Fibroblast of mammary gland (primary cell): ENCODE measurements around the gene C1orf232.

Source experiments
- DNase-seq: peaks from one replicate; pipeline ENCODE4 v3.0.0-alpha.2; 2010; ENCODE audit warnings: low read depth
- H3K4me3 ChIP-seq: 2 replicates; pipeline ENCODE4 v1.5.1; 2011; ENCODE audit warnings: low read depth, mild to moderate bottlenecking, low read length, moderate library complexity; ENCODE audit not compliant: control insufficient read depth
- TF ChIP-seq, protein P1 (sequence below): conservative IDR thresholded peaks from 2 replicates; pipeline ENCODE4 v1.5.1; 2011; ENCODE audit warnings: low read depth, low read length, inconsistent platforms; ENCODE audit not compliant: control insufficient read depth, insufficient read depth

Gene C1orf232

DNA sequence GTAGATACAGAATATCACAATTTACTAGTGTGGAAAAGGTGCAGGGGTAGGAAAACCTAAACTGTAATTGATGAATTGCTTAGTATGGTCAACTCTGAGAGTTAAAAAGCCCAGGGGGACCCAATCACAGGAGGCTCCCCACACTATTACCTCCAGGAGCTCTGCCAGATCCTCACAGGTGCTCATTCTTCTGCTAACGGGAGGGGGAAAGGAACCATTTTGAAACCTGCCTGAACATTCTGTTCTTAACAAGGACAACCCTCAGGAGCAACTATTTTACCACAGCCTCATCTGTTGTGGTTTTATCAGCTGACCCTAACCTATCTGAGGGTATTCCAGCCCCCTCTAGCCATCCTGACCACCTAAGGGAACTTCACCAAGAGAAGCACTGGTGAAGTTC, 38.1 kb downstream of the C1orf232 start:
- DNase-seq, result no peak
- TF ChIP-seq, protein P1, sequence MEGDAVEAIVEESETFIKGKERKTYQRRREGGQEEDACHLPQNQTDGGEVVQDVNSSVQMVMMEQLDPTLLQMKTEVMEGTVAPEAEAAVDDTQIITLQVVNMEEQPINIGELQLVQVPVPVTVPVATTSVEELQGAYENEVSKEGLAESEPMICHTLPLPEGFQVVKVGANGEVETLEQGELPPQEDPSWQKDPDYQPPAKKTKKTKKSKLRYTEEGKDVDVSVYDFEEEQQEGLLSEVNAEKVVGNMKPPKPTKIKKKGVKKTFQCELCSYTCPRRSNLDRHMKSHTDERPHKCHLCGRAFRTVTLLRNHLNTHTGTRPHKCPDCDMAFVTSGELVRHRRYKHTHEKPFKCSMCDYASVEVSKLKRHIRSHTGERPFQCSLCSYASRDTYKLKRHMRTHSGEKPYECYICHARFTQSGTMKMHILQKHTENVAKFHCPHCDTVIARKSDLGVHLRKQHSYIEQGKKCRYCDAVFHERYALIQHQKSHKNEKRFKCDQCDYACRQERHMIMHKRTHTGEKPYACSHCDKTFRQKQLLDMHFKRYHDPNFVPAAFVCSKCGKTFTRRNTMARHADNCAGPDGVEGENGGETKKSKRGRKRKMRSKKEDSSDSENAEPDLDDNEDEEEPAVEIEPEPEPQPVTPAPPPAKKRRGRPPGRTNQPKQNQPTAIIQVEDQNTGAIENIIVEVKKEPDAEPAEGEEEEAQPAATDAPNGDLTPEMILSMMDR, result no peak
- H3K4me3 ChIP-seq, result no peak overlapping the region

DNA sequence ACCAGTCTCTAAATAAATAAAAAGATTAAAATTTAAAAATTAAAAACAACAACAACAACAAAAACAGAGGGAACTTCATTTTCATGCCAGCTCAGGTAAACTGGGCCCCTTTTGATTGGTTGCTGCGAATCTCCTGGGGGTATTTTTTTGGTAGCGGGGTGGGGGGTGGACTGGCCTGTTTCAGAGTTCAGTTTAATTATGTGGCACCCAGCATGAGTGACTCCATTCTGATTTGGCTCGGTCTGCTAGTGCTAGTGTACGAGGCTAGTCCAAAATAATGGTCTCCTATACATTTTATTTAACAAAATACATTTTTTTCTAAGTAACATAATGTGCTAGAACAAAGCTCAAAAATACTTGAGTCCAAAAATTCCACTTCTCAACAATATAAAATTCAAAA, 39.0 kb downstream of the C1orf232 start:
- H3K4me3 ChIP-seq, result no peak overlapping the region
- DNase-seq, result no peak
- TF ChIP-seq, protein P1, result no peak

DNA sequence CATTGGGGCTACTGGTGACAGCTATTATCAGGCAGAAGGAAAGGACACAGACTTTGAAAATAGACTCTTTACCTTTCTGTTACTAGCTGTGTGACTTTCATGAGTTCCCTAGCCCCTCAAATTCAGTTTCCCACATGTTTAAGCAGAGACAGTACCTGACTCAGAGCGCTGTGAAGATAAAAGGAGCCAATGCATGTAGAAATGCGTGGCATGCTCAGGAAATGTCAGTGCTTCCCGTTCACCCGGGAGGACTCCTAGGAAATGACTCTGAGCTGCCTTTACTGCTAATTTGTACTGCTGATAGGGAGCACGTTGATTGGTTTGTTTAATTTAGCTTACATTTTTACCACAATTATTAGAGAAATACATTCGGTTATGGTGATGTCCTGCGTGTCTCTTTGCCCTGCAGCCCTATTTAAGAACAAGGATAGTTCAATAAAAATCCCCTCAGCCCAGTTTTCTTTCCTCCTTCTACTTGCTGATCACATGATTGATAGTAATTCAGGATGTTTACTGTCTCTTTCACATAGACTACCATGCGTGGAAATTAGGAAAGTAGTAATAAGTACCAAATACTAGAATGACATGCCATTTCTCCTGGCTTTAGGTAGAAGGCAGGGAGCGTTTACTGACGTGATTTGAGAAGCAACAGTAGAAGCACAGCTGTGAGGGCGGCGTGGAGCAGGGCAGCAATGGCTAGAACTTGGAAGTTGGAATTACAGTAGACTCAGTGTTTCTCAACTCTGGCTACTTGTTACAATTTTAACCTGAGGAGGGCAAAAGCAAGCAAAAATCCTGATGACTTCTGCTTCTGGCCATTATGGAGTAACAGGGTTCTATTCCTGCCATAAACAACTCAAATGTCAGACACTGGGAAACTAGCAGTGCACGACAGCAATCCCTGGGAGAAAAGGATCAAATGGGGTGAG, 41.3 kb downstream of the C1orf232 start:
- no peak overlapping the region for H3K4me3 ChIP-seq
- TF ChIP-seq, protein P1, result no peak
- DNase-seq, result no peak

DNA sequence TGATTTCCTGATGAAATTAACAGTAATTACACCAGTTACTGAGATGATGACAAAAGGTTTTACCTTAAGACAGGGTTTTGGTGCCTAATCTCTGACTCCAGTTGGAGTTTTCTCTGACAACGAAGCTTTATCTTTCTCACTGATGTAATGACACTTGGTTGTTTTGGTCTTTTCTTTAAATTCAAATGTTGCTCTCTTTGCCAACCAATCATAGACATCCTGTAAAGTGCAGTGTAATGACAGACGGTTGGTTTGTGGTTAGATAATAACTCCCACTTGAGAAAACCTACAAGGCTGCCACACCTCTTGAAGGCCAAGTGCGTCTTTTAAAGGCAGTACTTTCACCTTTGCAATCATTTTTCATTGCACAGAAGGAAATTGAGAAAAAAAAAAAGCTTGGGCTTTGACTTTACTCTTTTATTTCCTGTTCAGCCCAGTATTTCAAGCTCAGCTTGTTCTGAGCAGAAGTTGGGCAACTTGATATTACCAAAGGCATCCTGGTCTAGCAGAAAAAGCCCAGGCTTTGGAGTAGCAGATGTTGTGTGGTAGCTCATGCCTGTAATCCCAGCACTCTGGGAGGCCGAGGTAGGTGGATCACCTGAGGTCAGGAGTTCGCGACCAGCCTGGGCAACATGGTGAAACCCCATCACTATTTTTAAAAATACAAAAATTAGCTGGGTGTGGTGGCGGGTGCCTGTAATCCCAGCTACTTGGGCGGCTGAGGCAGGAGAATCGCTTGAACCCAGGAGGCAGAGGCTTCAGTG, 42.3 kb downstream of the C1orf232 start:
- TF ChIP-seq, protein P1, result no peak
- no peak overlapping the region for H3K4me3 ChIP-seq
- DNase-seq, result peak; percentile 38

DNA sequence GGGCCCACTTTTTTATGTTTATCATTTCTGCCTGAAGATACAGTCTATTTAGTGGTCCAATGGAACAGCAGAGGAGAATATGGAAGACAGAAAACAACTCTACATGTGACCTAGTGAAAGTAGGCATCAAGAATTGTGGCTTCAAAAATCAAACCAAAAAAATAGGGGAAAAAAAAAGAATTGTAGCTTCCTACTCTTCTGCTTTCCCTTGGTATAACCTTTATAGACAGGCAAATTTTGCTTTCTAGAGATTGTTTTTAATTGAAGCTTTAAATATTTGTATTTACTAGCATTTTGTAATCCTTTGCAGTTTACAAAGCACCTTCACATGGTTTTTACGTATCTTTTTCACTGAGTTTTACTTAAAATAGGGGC, 42.8 kb downstream of the C1orf232 start:
- no peak overlapping the region for H3K4me3 ChIP-seq
- DNase-seq, result no peak
- TF ChIP-seq, protein P1, result no peak

DNA sequence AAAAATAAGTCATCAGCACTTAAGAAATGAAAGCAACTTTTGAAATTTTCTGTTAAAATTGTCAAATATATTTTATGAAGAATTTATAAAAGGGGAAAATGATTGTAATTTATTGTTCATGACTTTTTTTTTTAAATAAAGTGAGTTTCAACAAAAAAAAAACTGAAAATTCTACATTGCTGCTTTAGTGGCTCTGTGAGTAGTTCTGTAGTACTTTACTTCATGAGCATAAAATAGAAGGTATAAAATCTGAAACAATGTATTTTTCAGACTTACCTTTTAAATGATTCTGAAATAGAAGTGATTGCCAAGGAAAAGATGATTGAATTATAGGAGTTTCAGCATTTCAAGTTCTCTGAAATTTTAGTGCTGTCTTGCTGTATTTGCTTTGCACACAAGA, 43.4 kb downstream of the C1orf232 start:
- DNase-seq, result no peak
- no peak overlapping the region for H3K4me3 ChIP-seq
- TF ChIP-seq, protein P1, result no peak
